Aorta (tissue), 5 donors: ENCODE measurements around the gene AKAP7. TPM values are rescaled to one million over a fixed set of nuclear protein-coding genes. Genes with fewer than 3 reads are reported as not detected.

Experiments
- ATAC-seq: fragments of 200-7000 bp; cut with Tn5 transposase; one replicate; pipeline ENCODE4 v1.9.1; 2022; ENCODE audit warnings: moderate library complexity; ENCODE audit not compliant: low FRiP score
- DNase-seq, 2 donors: peaks; one replicate each; pipeline ENCODE4 v3.0.0-alpha.2; 2020
- H3K27ac ChIP-seq, 2 donors: one replicate each; pipeline ENCODE4 v1.5.1; 2013; ENCODE audit warnings: low read length in 2 of 2, mild to moderate bottlenecking in 2 of 2, moderate library complexity in 2 of 2, control low read depth in 1 of 2, inconsistent platforms in 1 of 2, low read depth in 1 of 2
- H3K27me3 ChIP-seq, 2 donors: one replicate each; pipeline ENCODE4 v1.6.1; 2013; ENCODE audit warnings: control low read depth in 1 of 2, low read length in 1 of 2, mild to moderate bottlenecking in 1 of 2, moderate library complexity in 1 of 2; ENCODE audit not compliant: insufficient read depth in 2 of 2, control insufficient read depth in 1 of 2
- H3K36me3 ChIP-seq, 2 donors: one replicate each; pipeline ENCODE4 v1.6.1; 2013; ENCODE audit warnings: control low read depth in 1 of 2, low read length in 1 of 2, mild to moderate bottlenecking in 1 of 2; ENCODE audit not compliant: insufficient read depth in 2 of 2, control insufficient read depth in 1 of 2
- H3K4me1 ChIP-seq, 2 donors: one replicate each; pipeline ENCODE4 v1.6.1; 2013; ENCODE audit warnings: low read length in 2 of 2, control low read depth in 1 of 2, mild to moderate bottlenecking in 1 of 2, moderate library complexity in 1 of 2; ENCODE audit not compliant: insufficient read depth in 2 of 2, control insufficient read depth in 1 of 2
- H3K4me3 ChIP-seq, 2 donors: one replicate each; pipeline ENCODE4 v1.5.1; 2013; ENCODE audit warnings: low read length in 2 of 2, control low read depth in 1 of 2, mild to moderate bottlenecking in 1 of 2
- H3K9me3 ChIP-seq: one replicate; pipeline ENCODE4 v1.6.1; 2013; ENCODE audit warnings: mild to moderate bottlenecking, low read length; ENCODE audit not compliant: control insufficient read depth
- WGBS, 2 donors: extraction: QIAGEN DNeasy Blood & Tissue Kit; methylation state at CpG; one replicate each; pipeline ENCODE4 v1.1.7; 2013; 5-methylcytosine and 5-hydroxymethylcytosine counted together
- intact Hi-C, 2 donors: fragments of 100-400 bp; cut with DNase I; formaldehyde crosslinking; loops; one replicate each; pipeline versions ENCODE4 v1.14.2 to v1.15.0; 2022
- polyA plus RNA-seq, 2 donors: library from polyadenylated mRNA; stranded (reverse); fragments of 200-250 nt; gene quantifications; one replicate each; pipeline ENCODE4 v1.2.3, GENCODE V29; 2013
- total RNA-seq, 2 donors: library from RNA; stranded (reverse); fragmentation: NEBNext Ultra II Directional; extraction: Animal tissue kit (Norgen Biotek cat#: 25700); gene quantifications; one replicate each; pipeline ENCODE4 v1.2.1, GENCODE V29; 2021
- donor health status: healthy with polysubstance abuse.
- donor health status: Bipolar disorder and iron deficiency.
- donor health status: DM: no; HTN: no; CAD: no.
- donor health status: DM: no; HTN: no; CAD: no.
- donor health status: DM: yes; HTN: yes; CAD: no.

The AKAP7 gene
- total and polyA plus RNA-seq, 4 donors: 5.4 to 9.1 (median 7.6) TPM

DNA sequence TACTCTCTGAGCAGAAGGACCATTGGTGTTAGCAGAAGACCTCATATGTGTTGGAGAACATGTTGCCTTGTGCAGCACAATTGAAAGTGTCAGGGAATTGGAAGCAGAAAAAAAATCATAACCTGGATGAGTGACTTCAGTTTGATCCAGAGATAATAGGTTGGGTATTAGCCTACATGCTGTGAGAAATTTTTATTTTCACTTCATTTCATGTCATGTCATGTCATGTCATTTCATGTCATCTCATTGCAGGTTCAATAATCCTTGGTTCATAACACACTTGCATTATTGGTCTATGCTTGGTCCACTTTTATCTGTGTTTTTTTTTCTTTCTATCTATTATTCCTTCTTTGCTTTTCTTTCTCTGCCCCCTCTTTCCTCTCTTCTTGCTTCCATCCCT lies 34.3 kb downstream of the AKAP7 start:
- Histone ChIP-seq H3K27ac (no peak overlapping the region), H3K9me3 (no peaks in the 10 kb centered on the region), H3K36me3 (peaks cover 0 to 5% of the 10 kb centered on the region in 2 donors), H3K4me1 (no peaks in the 10 kb centered on the region), H3K4me3 (no peak overlapping the region), H3K27me3 (no peaks in the 10 kb centered on the region)
- intact Hi-C loops: no loop called here
- DNase-seq: no peak
- no peak for ATAC-seq

DNA sequence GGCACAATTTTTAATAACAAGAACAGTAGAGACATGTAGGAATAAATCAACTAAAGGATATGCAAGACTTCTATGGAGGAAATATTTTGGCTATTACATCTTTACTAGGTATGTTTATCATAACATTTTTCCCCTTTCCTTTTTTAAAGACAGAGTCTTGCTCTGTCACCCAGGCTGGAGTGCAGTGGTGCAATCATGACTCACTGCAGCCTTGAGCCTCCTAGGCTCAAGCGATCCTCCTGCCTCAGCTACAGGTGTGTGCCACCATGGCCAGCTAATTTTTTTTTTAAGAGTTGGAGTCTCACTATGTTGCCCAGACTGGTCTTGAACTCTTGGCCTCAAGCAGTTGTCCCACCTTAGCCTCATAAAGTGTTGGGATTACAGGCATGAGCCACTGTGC lies 37.0 kb downstream of the AKAP7 start:
- intact Hi-C loops: no loop called here
- Histone ChIP-seq H3K27me3 (no peaks in the 10 kb centered on the region), H3K4me3 (no peak overlapping the region), H3K4me1 (no peaks in the 10 kb centered on the region), H3K9me3 (no peaks in the 10 kb centered on the region), H3K36me3 (peaks cover 3 to 5% of the 10 kb centered on the region in 2 donors), H3K27ac (no peak overlapping the region)
- ATAC-seq: no peak
- 73 to 84% methylated on average over 1 of the region's 1 CpG for WGBS, 2 donors
- DNase-seq: no peak

DNA sequence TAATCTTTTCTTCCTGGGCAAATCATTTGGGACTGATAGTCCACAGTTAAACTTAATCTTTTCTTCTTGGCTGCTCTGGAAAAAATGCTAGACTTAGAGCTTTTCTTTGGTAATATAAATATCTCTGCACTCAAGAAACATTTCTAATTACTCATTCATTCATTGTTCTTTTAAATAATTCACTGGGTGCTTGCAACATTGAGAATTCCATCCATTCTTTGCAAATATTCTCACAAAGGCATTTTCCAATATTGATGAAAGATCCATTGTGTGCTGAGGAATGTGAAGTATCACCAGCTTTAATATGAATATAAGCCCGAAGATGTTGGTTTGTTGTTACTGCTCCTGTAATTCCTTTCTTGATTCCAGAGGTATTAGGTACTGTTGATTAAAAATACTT lies 38.4 kb downstream of the AKAP7 start:
- ATAC-seq (no peak), DNase-seq (no peak)
- no peak overlapping the region for H3K4me3 ChIP-seq
- intact Hi-C loops: no loop called here
- 3 to 10% methylated on average over 1 of the region's 1 CpG for WGBS, 2 donors
- H3K36me3 ChIP-seq: peaks cover 3 to 5% of the 10 kb centered on the region in 2 donors
- H3K9me3 ChIP-seq: no peaks in the 10 kb centered on the region
- no peaks in the 10 kb centered on the region for H3K4me1 ChIP-seq
- no peak overlapping the region for H3K27ac ChIP-seq
- no peaks in the 10 kb centered on the region for H3K27me3 ChIP-seq

DNA sequence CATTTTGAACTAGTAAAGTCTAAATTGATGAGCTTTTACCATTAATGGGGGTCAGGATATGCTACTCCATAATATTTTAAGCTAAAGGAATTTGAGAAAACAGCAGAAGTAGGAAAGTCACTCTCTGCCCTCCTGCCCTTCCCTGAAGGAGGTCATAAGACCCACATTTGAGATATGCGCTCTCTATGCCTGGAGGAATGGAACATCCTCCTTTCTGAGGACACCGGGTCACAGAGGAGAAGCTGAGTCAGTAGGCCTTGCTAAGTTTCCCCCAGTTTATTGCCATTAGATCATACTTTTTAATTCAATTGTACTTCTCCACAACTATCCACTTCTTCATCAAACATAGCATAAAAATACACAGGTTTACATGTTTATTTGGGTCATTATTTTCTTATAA lies 40.3 kb downstream of the AKAP7 start:
- H3K27me3 ChIP-seq: no peaks in the 10 kb centered on the region
- no peaks in the 10 kb centered on the region for H3K9me3 ChIP-seq
- H3K36me3 ChIP-seq: peaks cover 0 to 3% of the 10 kb centered on the region in 2 donors
- 93 to 96% methylated on average over 2 of the region's 2 CpGs for WGBS, 2 donors
- H3K27ac ChIP-seq: no peak overlapping the region
- H3K4me3 ChIP-seq: no peak overlapping the region
- DNase-seq (no peak), ATAC-seq (no peak)
- intact Hi-C loops: no loop called here
- H3K4me1 ChIP-seq: no peaks in the 10 kb centered on the region

DNA sequence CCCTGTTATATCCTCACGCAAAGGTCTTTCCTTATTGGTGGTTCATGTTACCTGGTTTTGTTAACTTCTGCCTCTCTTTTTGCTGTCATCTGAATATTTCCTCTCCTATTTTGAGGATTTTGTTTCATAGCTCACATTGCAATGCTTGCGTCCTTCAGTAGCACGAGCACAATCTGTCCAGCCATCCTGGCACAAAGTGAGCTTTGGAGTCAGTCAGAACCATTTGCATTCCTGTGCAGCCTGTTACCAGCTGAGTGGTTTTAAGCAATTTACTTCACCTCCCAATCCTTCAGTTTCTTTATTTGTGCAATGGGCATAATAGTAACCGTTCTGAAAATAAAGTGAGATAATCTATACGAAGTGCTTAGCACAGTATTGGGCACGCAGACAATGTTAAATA lies 42.7 kb downstream of the AKAP7 start:
- H3K27me3 ChIP-seq: no peaks in the 10 kb centered on the region
- peaks cover 0 to 3% of the 10 kb centered on the region in 2 donors for H3K36me3 ChIP-seq
- no peak overlapping the region for H3K27ac ChIP-seq
- intact Hi-C loops: no loop called here
- 94% methylated on average over 6 of the region's 6 CpGs for WGBS, 2 donors
- no peak for ATAC-seq
- H3K4me3 ChIP-seq: no peak overlapping the region
- no peaks in the 10 kb centered on the region for H3K4me1 ChIP-seq
- no peak for DNase-seq
- H3K9me3 ChIP-seq: no peaks in the 10 kb centered on the region

DNA sequence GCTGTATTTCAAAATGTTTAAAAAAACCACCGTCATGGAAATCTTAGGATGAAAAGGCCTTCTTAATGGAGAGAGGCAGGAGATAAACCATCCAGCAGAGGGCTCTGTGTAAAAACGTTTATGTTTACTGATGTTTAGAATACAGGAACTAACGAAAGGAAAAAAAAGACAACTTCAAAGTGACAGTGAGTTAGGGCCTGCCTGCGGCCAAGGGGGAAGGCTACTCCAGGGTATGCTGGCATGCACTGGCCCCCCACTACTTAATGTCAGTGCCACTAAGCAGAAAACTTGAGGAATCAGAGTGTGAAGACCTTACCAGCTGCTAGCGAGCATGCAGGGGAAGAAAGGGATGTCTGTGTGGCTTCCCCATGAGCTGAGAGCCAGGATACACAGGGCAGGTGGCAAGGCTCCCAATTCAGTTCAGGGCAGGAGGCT lies 47.7 kb downstream of the AKAP7 start:
- 59 to 64% methylated on average over 5 of the region's 5 CpGs for WGBS, 2 donors
- H3K36me3 ChIP-seq: no peaks in the 10 kb centered on the region
- intact Hi-C loops: no loop called here

DNA sequence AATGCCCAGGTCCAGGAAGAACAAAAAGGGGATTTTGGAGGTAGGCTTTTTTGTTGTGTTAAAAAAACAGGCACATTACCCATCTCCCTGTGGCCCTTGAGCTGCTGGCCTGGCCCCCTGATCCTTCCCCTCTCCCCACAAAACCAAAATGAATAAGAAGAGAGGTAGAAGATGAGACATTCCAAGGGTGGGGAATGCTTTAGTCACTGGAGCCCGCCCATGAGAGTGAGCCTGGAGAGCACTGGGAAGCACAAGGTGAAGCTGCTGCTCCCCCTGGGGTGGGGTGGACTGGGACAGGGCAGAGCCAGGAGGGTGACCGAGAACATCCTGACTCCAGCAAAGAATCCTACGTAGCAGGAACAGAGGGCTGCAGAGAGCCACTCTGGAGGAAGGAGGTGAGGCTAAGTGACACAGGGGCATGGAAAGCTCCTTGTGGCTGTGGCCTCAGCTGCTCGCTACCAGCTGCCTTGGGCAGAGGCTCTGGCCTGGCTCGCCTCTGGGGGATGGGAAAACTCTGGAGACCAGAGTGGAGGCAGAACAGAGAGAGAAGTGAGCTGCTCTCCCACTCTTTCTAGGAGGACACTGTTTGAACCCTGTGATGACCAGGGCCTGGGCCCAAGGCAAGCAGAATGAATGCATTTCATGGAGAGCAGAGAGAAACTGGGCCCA lies 48.3 kb downstream of the AKAP7 start:
- DNase-seq (no peak), ATAC-seq (no peak)
- WGBS, 2 donors: 97 to 100% methylated on average over 5 of the region's 5 CpGs
- intact Hi-C loops: no loop called here
- Histone ChIP-seq H3K9me3 (no peaks in the 10 kb centered on the region), H3K4me1 (no peaks in the 10 kb centered on the region), H3K4me3 (no peak overlapping the region), H3K27ac (no peak overlapping the region), H3K36me3 (peaks cover 0 to 2% of the 10 kb centered on the region in 2 donors), H3K27me3 (no peaks in the 10 kb centered on the region)

More for the DNA sequence above, 47.7 kb downstream of the AKAP7 start:
- Histone ChIP-seq H3K4me3 (no peak overlapping the region), H3K27ac (no peak overlapping the region), H3K4me1 (no peaks in the 10 kb centered on the region), H3K9me3 (no peaks in the 10 kb centered on the region), H3K27me3 (no peaks in the 10 kb centered on the region)
- ATAC-seq: no peak
- no peak for DNase-seq

DNA sequence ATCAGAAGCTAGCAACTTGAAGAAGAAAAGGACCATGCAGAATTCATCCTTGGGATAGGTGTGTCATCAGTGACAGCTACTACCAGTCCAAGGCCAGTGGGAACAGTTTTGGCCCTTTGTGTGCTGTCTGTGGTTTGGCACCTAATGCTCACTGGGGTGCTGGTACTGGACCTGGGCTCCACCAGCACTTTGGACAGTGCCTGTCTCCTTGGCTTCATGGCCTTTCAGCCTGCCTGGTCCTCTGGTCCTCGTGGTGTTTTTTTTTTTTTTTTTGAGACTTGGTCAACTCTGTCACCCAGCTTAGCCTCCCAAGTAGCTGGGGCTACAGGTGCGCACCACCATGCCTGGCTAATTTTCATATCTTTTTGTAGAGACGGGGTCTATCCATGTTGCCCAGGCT lies 56.3 kb downstream of the AKAP7 start:
- H3K4me3 ChIP-seq: no peak overlapping the region
- WGBS, 2 donors: 96 to 98% methylated on average over 3 of the region's 3 CpGs
- DNase-seq (no peak), ATAC-seq (no peak)
- no peak overlapping the region for H3K27ac ChIP-seq
- H3K36me3 ChIP-seq: peaks cover 0 to 3% of the 10 kb centered on the region in 2 donors
- H3K27me3 ChIP-seq: no peaks in the 10 kb centered on the region
- H3K4me1 ChIP-seq: no peaks in the 10 kb centered on the region
- intact Hi-C loops: no loop called here
- H3K9me3 ChIP-seq: peaks cover 3% of the 10 kb centered on the region

DNA sequence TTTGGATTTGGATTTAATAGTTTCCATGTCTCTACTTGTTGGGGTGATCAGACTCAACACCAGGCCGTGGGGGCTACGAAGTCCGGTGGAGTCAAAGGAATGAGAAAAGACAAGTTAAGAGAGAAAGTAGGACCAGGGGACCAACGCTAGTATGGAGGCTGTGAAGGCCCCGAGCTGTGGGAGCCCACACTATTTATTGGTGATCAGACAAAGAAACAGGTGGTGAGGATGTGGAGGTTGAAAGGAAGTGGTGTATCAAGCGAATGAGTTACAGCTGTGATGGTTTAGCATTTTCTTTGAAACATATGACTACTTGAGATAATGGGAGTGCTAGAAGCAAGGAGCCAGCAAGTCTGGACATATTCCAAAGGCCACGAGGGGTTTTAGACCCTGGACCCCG lies 62.4 kb downstream of the AKAP7 start:
- 79 to 83% methylated on average over 8 of the region's 8 CpGs for WGBS, 2 donors
- DNase-seq (no peak), ATAC-seq (no peak)
- Histone ChIP-seq H3K27ac (no peak overlapping the region), H3K4me3 (no peak overlapping the region), H3K27me3 (no peaks in the 10 kb centered on the region), H3K36me3 (peaks cover 0 to 2% of the 10 kb centered on the region in 2 donors), H3K4me1 (no peaks in the 10 kb centered on the region), H3K9me3 (no peaks in the 10 kb centered on the region)
- intact Hi-C loops: no loop called here
